GM18499 (cell line): Measurements from ENCODE around the gene WDR75.
A peak's percentile ranks its signal among the peaks of the same experiment; 100 is the strongest.
"Not testable (repeated sequence)": the region's sequence is repeated elsewhere in the genome, so short reads cannot be mapped to it uniquely, and the experiment has no call there.

Source experiments
- ATAC-seq: cut with Tn5 transposase; IDR thresholded peaks from one replicate; pipeline ENCODE4 v1.9.1; 2021; ENCODE audit warnings: moderate number of reproducible peaks; ENCODE audit not compliant: insufficient read depth, unreplicated experiment

WDR75 gene

DNA sequence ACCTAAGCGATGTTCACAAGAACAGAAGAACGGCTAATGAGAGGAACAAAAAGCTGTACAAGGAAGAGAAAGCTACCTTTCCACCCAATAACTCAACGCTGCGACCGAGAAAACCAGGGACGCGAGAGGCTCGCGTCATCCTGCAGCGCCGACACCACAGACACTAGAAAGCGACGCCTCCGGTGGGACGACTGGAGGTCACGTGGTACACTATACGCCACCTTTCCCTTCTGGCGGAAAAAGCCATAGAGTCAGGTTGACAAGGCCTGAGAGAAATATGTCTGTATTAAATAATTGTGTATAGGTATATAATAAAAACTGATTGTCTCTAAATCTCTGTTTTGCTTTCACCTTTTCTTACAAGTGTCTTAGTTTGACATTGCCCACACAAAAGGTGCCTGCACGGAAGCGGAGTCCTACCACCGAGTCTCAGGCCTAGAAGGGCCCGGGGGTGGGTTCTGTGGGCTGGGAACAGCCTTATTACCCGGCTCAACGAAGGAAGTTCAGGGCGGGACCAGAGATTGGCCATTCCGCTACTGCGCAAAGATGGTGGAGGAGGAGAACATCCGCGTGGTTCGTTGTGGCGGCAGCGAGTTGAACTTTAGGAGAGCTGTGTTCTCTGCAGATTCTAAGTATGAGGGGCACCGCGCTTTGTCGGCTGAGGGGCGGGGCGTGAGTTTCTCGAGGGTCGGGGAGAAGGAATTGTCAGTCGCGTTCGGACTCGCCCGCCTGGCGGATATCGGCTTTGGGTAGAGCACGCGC lies at the start of gene WDR75:
Gene WDR75, plus strand, starts transcription at position 528 of the 762 bp plus-strand sequence. Its CDS starts 19 bp downstream, at position 547.
- ATAC-seq, result peak; percentile 70

DNA sequence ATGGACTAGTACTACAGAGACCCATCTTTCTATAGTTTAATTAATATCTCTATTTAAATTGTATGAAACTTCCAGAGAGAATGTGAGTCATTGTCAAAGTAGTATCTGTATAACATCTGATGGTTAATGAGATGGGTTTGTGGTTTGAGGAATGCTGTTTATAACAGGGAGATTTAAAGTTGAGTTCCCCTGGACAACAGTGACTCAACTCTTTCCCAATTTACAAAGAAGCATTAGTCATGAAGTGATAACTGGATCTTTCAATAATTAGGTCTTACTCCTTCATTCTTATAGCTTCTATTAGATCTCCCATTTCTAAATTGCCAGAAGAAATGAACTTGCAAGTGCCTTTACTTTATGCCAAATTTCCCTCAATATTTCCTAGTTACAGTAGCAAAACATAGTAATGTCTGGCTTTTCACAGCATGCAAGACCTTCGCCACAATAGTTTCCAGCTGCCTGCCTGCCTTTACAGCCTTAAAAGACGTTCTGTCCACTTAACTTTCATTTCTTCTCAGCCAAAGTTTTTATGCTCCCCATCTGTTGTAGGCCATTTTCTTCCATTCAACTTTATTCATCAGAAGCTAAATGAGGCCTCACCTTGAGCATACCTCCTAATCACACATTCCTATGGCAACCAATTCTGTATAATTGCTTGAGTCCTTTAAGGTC lies 47.7 kb upstream of the WDR75 start:
- no peak for ATAC-seq

DNA sequence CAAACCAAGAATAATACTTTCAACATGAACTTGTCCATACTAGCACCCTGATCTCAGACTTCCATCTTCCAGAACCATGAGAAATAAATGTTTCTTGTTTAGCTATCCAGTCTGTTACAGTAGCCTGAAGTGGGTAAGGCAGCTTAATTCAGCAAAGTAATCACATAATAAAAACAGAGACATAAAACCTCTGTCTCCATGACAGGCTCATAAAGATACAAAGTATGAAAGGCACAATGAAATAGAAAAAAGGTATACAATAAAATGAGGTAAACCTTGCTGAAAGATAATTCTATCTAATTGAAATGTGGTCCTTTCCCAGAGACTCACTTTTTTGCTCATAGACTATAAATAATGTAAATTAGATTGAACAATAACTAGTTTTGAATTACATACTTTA lies 46.7 kb upstream of the WDR75 start:
- no peak for ATAC-seq

DNA sequence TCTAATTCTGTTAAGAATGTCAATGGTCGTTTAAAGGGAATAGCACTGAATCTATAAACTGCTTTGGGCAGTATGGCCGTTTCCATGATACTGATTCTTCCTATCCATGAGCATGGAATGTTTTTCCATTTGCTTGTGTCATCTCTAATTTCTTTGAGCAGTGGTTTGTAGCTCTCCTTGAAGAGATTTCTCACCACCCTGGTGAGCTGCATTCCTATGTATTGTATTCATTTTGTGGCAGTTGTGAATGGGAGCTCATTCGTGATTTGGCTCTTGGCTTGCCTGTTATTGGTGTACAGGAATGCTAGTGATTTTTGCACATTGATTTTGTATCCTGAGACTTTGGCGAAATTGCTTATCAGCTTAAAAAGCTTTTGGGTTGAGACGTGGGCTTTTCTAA lies 38.3 kb upstream of the WDR75 start:
- ATAC-seq, result no peak

DNA sequence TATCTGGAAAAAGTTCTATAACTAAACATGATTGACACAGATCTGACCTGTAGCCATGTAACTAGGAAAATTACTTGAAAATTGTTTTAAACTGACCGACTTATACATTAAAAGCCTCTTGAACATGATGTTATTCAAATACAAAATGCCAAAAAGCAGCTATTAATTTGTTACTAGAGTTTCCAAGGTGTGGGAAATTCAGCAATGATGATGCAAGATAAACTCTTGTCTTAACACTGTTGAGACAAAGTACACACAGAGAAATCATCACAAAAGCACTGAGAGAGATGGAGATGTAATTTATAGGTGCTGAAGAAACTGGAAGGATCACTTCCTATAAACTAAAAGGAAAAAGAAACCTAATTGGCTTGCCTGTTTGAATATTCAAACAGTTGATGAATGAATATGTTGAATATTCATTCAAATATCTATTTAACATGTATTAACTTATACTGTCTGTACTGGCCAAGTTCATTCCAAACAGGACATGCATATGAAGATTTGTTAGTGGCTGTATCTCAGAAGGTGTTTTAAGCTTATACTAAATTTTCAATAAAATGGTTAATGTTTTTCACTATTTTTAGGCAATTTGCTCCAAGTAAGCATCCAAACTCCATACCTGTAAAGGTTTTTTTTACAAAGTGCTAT lies 34.6 kb upstream of the WDR75 start:
- ATAC-seq, result no peak

DNA sequence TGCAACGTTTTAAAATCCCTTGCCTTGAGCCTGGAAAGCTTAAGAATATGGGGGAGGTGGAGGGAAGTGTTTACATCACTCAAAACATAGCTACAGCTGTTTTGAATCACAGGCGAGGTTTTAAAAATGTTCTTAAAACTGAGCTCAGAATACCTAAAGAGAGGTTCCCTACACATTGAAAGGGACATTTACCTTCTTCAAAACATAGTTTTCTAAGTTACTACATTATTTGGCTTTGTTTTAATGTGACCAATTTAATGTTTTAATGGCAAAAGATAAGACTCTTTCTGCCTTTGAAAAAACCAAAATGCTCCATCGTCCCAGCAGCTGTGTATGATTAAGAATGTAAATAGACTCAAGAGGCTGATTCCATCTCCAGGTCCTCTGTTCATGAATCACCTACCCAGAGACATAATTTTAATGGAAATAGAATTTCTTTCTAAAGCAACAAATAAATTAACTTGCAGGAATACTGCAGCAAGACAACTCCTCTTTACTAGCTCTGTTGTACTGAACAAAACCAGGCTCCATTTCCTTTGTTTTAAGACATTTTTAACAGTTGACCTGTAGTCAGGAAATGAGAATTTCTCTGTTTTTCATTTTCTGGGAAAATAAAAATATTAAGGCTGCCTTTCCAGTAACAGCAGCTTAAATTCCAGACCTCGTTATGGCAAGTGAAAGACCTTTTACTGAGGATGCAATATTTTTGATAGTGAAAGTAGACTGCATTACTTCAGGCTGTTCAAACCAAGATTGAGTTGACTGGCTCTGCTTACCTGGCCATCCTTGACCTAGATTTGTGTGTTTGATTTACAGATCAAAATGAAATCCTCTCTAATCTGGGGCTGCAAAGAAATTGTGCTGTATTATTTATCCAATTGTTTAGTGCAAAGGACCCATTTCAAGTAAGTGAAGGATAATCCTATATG lies 33.7 kb upstream of the WDR75 start:
- ATAC-seq, result no peak

DNA sequence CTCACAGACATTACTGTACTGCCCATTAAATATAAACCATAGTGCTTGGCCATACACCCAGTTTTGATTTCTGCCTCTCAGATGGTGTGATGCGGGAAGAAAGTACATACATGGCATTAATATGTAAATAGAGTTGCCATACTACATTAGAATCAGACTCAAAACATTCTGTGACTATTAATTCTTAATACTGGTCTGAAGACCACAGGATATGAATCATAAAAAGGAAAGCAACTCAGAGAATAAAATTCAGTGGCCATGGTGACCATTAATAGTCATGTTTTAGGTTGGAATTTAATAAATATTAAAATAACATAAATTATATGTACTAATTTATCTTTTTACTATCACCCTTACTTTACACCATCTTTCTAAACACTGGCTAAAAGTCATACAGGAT lies 33.0 kb upstream of the WDR75 start:
- no peak for ATAC-seq

DNA sequence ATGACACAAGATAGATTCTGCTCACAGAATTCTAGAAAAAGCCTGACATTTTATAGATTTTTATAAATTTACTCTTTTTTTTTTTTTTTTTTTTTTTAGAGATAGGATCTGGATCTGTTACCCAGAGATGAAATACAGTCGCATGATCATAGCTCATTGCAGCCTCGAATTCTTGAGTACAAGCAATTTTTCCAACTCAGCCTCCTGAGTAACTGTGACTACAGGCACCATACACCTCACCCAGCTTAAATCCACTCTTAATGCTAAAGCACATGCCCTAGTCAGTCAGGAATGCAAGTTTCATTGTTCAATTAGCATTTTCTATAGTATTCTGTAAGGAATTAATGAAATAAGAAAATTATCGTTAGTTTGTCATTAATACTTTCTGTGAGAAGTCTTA lies 32.1 kb upstream of the WDR75 start:
- no peak for ATAC-seq

DNA sequence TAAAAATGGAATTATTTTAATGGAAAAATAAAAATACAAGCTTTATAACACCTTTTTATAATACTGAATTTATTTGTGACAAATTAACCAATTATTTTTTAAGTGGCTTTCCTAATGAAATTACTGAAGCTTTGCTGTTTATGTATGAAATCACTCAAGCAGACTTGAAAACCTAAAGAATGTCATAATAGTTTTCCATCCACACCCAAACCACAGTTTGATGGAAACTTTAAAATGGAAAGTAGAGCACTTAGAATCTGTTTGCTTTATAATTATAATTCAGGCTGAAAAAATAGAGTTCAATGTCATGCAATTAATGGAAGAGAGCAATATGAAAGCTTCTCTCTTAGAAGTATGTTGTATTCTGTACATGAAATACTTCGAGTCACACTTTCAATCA lies 31.6 kb upstream of the WDR75 start:
- ATAC-seq, result no peak

DNA sequence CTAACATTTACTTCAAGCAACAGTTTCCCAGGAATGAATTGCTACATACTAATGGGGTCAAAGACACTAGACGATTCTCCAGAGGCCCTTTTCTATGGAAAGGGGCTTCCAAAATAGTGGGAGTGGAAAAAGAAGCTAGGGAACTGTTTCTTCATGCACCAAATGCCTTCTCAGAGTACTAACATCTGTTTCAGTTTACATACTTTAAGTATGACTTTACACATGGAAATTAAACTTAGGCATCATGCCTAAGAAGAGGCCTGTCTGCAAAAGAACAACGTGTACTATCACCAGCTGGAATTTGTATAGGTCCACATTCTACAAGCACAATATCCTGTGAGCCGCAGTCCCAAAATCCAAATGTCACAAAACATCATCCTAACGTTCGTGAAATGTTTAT lies 29.4 kb upstream of the WDR75 start:
- no peak for ATAC-seq

DNA sequence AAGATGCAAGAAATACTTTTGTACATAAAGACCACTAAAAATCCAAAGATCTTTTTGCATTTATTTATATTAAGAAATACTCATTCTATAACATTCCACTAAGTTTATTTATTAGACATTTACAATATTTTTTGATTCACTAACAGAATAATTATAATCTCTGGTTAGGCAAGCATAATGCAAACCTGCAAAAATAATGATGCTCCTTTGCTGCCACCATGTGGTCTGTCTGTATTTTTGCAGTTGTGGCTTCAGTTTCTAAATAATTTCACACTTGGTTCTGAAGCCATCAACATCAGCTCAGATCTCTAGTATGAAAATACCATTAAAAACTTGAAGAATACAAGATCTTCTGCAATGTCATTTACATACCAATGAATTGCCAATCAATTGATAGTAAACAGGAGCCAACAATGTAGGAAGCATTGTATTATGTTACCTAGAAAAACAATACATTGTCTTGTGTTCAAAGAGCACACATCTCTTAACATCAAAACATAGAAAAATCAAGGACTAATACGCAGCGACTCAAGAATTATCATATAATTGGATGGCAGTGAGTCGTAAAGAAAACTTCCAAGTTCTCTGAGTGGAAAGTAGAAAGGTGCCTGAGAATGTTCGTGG lies 28.8 kb upstream of the WDR75 start:
- ATAC-seq, result no peak

DNA sequence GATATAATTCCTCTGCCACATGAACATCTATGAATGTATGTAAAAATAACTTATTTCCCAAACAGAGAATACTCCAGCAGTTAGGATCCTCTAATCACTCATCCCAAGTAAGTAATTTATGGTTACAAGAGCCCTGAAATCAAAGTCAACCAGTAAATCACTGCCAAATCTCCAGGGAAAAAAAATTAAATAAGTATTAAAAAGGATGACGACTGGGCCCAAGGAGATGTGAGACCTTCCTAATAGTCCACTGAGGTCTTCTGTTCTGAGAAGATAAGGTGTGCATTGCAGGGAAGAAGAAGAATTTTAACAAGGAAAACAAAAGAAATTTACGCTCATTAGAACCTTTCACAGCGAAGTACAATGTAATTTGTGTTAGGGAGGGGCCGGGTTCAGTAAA lies 28.0 kb upstream of the WDR75 start:
- no peak for ATAC-seq

DNA sequence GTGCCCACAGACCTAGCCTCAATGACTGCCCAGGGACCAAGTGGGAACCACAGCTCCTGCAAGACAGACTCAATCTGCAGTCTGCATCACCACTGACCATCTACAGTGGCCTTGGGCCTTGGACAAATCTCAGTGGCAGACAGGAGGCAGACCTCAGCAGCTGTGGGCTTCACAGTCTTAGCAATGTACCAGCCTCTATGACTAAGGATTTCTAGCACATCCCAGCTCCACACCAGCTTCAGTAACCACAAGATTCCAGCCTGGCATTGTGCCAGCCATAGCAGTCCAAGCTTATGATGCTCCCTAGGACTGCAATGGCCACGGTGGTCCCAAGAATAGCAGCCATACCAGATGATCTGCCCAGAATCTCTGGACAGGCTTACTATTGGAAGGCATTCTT lies 19.6 kb upstream of the WDR75 start:
- ATAC-seq, result no peak

DNA sequence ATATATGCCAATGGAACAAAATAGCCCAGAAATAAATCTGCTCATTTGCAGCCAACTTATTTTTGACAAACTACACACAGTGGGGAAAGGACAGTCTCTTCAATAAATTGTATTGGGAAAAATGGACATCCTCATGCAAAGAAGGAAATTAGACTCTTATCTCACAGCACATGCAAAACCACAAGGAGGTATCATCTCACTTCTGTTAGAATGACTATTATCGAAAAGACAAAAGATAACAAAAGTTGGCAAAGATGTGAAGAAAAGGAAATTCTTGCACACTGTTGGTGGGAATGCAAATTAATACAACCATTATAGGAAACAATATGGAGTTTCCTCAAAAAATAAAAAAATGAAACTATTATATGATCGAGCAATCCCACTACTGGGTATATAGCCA lies 16.3 kb upstream of the WDR75 start:
- ATAC-seq, result no peak

DNA sequence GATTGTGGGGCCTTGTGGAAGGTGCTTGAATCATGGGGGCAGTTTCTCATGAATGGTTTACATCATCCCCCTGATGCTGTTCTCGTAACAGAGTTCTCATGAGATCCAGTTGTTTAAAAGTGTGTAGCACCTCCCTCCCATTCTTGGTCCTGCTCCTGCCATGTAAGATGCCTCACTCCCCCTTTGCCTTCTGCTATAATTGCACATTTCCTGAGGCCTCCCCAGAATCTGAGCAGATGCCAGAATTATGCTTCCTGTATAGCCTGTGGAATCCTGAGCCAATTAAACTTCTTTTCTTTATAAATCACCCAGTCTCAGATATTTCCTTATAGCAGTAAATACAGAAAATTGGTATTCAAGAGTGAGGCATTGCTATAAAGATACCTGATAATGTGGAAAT lies 15.6 kb upstream of the WDR75 start:
- ATAC-seq, result no peak

DNA sequence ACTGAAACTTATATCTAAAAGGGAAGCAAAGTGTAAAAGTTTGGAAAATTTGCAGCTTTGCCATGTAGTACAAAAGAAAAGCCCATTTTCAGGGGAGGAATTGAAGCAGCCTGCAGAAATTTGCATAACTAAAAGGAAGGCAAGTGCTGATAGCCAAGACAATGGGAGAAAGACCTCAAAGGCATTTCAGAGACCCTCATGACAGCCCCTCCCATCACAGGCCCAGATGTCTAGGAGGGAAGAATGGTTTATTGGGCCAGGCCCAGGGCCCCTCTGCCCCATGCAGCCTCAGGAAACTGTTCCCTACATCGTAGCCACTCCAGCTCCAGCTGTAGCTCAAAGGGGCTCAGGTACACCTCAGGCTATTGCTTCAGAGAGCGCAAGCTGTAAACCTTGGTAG lies 14.4 kb upstream of the WDR75 start:
- no peak for ATAC-seq

DNA sequence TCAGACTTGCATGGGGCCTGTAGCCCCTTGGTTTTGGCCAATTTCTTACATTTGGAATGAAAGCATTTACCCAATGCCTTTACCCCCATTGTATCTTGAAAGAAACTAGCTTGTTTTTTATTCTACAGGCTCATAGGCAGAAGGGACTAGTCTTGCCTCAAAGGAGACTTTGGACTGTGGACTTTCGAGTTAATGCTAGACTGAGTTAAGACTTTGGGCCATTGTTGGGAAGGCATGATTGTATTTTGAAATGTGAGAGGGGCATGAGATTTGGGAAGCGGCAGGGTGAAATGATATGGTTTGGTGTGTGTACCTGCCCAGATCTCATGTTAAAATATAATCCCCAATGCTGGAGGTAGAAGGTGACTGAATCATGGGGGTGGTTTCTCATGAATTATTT lies 13.4 kb upstream of the WDR75 start:
- ATAC-seq, result no peak

DNA sequence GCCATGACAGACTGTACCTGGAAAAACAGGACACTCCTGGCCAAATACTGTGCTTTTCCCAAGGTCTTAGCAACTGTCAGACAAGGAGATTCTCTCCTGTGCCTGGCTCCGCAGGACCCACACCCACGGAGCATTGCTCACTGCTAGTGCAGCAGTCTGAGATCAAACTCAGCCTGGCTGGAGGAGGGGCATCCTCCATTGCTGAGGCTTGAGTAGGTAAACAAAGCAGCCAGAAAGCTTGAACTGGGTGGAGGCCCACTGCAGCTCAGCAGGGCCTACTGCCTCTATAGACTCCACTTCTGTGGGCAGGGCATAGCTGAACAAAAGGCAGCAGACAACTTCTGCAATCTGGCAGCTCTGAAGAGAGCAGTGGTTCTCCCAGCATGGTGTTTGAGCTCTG lies 10.8 kb upstream of the WDR75 start:
- not testable (repeated sequence) for ATAC-seq

DNA sequence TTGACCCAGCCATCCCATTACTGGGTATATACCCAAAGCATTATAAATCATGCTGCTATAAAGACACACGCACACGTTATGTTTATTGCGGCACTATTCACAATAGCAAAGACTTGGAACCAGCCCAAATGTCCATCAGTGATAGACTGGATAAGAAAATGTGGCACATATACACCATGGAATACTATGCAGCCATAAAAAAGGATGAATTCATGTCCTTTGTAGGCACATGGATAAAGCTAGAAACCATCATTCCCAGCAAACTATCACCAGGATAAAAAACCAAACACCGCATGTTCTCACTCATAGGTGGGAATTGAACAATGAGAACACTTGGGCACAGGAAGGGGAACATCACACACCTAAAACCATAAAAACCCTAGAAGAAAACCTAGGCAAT lies 5.5 kb upstream of the WDR75 start:
- not testable (repeated sequence) for ATAC-seq

DNA sequence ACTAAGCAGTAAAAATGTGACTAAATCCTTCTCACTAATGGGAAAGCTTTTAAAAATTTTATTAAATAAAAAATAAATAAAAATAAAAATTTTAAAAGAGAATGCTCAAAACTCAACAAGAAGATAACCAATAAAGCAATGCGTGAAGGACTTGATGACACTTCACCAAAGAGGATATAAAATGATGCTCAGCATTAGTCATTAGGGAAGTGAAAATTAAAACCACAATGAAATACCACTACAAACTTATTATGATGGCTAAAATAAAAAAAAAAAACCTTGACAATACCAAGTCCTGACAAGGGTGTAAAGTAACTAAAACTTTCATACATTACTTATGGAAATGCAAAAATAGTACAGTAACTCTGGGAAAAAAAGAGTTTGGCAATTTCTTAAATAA lies 3.3 kb upstream of the WDR75 start:
- no peak for ATAC-seq
